Heart left ventricle (tissue), 16 donors: ENCODE results near the gene SMARCAL1. TPM values are rescaled to one million over a fixed set of nuclear protein-coding genes. Genes with fewer than 3 reads are reported as not detected.
A peak's percentile ranks its signal among the peaks of the same experiment; 100 is the strongest.

Source experiments
- ATAC-seq, 4 donors: fragments of 200-7000 bp; cut with Tn5 transposase; one replicate each; pipeline ENCODE4 v1.9.1; 2020 to 2022; ENCODE audit warnings: moderate library complexity in 4 of 4, mild to moderate bottlenecking in 3 of 4, moderate number of reproducible peaks in 1 of 4
- DNase-seq, 5 donors: peaks; one replicate each; pipeline ENCODE4 v3.0.0-alpha.2; 2020
- H3K27ac ChIP-seq, 12 donors: fragments of 200-600 bp; sonication (generic) in 4 of 12; one replicate each; pipeline versions ENCODE4 v1.5.0 to v1.8.0; 2016 to 2022; ENCODE audit warnings: mild to moderate bottlenecking in 2 of 12
- H3K27me3 ChIP-seq, 9 donors: fragments of 200-600 bp; sonication (generic) in 2 of 9; one replicate each; pipeline versions ENCODE4 v1.5.1 to v1.8.0; 2016 to 2022; ENCODE audit warnings: mild to moderate bottlenecking in 3 of 9
- H3K36me3 ChIP-seq, 9 donors: fragments of 200-600 bp; sonication (generic) in 2 of 9; one replicate each; pipeline versions ENCODE4 v1.5.0 to v1.8.0; 2018 to 2022; ENCODE audit warnings: mild to moderate bottlenecking in 2 of 9
- H3K4me1 ChIP-seq, 12 donors: fragments of 200-600 bp; sonication (generic) in 4 of 12; one replicate each; pipeline versions ENCODE4 v1.5.0 to v1.8.0; 2016 to 2022; ENCODE audit warnings: mild to moderate bottlenecking in 3 of 12
- H3K4me3 ChIP-seq, 12 donors: fragments of 200-600 bp; sonication (generic) in 4 of 12; one replicate each; pipeline versions ENCODE4 v1.5.0 to v1.8.0; 2017 to 2022; ENCODE audit warnings: mild to moderate bottlenecking in 9 of 12, moderate library complexity in 4 of 12
- H3K9me3 ChIP-seq, 12 donors: fragments of 200-600 bp; sonication (generic) in 4 of 12; one replicate each; pipeline versions ENCODE4 v1.5.0 to v1.8.0; 2016 to 2022; ENCODE audit warnings: mild to moderate bottlenecking in 1 of 12
- POLR2A ChIP-seq, 2 donors: fragments of 450-650 bp; IDR thresholded peaks; one replicate each; pipeline ENCODE4 v1.6.1; 2017; ENCODE audit warnings: antibody characterized with exemption in 2 of 2, mild to moderate bottlenecking in 2 of 2, moderate library complexity in 2 of 2
- WGBS, 4 donors: extraction: QIAGEN DNeasy Blood & Tissue Kit in 2 of 4; methylation state at CpG; one replicate each; pipeline versions ENCODE4 v1.1.5 to v1.1.7; 2013 to 2018; 5-methylcytosine and 5-hydroxymethylcytosine counted together
- intact Hi-C, 10 donors: fragments of 100-400 bp; cut with DNase I; formaldehyde crosslinking; loops; one replicate each; pipeline versions ENCODE4 v1.11.1 to v1.14.2; 2022
- polyA plus RNA-seq, 2 donors: library from polyadenylated mRNA; stranded (reverse); fragments of 200-250 nt; gene quantifications; one replicate each; pipeline ENCODE4 v1.2.3, GENCODE V29; 2013
- total RNA-seq, 9 donors: library from RNA; depleted of rRNA in 2 of 9; stranded (reverse); fragments of >200 nt in 2 of 9; fragmentation: NEBNext Ultra II Directional in 3 of 9; extraction: Animal tissue kit (Norgen Biotek cat#: 25700) in 3 of 9; gene quantifications; one replicate each; pipeline versions ENCODE4 v1.1.0 to v1.2.4, GENCODE V29; 2016 to 2023
- TF ChIP-seq, protein P1 (sequence below), 12 donors: fragments of 200-600 bp; sonication (generic) in 4 of 12; IDR thresholded peaks; one replicate each; pipeline versions ENCODE4 v1.5.0 to v1.8.0; 2018 to 2022; ENCODE audit warnings: antibody characterized with exemption in 12 of 12, mild to moderate bottlenecking in 5 of 12
- donor health status: ischemic (EF 13 %, LVEDD 7.1; RV severe dilation, severe dysfunction).
- donor health status: healthy with polysubstance abuse.
- donor health status: DM: no; HTN: yes; CAD: no.
- donor health status: DM: no; HTN: no; CAD: no.
- donor health status: ischemic (EF 25% LVEDD 6.9; RV normal size, moderate dysfunction).
- donor health status: ischemic (EF 25% LVEDD 5.7; RV mildly dilated, moderate dysfunction).
- donor health status: healthy.
- donor health status: DM: yes; HTN: yes; CAD: no.
- donor health status: ischemic (EF 35%, LVEDD 5.7; RV mildly dilated, moderate dysfunction).
- donor health status: nonischemic (EF 11% LVEDD 7.7; RV severe dilation, severe dysfunction).
- donor health status: DM: yes; HTN: yes; CAD: no.
- donor health status: PGD.
- donor health status: ischemic (EF 29% LVEDD 5.4; RV normal size, mild dysfunction).
- donor health status: nonischemic (EF 23%, LVEDD 6.1; RV moderate dilation, normal function).

The SMARCAL1 gene
- total and polyA plus RNA-seq, 11 donors, result 5.0 to 17.1 (median 10.6) TPM

DNA sequence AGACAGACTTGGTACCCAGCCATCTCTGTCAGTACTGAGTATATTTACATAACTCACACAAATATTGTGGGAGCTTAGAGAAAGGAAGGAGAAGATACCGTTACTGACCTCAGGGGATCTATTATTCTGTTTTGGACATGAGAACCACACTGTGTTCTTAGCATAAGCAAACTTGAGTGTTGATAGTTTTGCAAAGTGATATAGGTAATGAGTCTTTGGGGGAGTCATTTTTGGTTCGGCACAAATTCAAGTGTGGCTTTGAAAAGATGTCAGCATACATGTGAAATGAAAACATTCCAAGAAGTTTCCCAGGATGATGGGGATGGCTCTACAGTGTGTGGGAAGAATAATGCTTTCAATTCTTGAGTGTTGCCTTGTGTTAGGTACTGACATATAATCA, 24.1 kb downstream of the SMARCAL1 start:
- Histone ChIP-seq H3K27ac (no peak overlapping the region), H3K27me3 (no peaks in the 10 kb centered on the region), H3K36me3 (peaks cover 0 to 100% (median 97%) of the 10 kb centered on the region in 9 donors), H3K4me3 (no peak overlapping the region), H3K9me3 (no peaks in the 10 kb centered on the region), H3K4me1 (peaks cover 0 to 1% (median 0%) of the 10 kb centered on the region in 12 donors)
- no peak for TF ChIP-seq POLR2A (IDR thresholded peaks at IDR 0.05)
- TF ChIP-seq, protein P1, sequence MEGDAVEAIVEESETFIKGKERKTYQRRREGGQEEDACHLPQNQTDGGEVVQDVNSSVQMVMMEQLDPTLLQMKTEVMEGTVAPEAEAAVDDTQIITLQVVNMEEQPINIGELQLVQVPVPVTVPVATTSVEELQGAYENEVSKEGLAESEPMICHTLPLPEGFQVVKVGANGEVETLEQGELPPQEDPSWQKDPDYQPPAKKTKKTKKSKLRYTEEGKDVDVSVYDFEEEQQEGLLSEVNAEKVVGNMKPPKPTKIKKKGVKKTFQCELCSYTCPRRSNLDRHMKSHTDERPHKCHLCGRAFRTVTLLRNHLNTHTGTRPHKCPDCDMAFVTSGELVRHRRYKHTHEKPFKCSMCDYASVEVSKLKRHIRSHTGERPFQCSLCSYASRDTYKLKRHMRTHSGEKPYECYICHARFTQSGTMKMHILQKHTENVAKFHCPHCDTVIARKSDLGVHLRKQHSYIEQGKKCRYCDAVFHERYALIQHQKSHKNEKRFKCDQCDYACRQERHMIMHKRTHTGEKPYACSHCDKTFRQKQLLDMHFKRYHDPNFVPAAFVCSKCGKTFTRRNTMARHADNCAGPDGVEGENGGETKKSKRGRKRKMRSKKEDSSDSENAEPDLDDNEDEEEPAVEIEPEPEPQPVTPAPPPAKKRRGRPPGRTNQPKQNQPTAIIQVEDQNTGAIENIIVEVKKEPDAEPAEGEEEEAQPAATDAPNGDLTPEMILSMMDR (IDR thresholded peaks at IDR 0.05), result no peak
- ATAC-seq (no peak), DNase-seq (no peak)
- WGBS, 4 donors, result 68 to 76% (median 74%) methylated on average over 2 of the region's 2 CpGs
- intact Hi-C loops, result no loop called here

DNA sequence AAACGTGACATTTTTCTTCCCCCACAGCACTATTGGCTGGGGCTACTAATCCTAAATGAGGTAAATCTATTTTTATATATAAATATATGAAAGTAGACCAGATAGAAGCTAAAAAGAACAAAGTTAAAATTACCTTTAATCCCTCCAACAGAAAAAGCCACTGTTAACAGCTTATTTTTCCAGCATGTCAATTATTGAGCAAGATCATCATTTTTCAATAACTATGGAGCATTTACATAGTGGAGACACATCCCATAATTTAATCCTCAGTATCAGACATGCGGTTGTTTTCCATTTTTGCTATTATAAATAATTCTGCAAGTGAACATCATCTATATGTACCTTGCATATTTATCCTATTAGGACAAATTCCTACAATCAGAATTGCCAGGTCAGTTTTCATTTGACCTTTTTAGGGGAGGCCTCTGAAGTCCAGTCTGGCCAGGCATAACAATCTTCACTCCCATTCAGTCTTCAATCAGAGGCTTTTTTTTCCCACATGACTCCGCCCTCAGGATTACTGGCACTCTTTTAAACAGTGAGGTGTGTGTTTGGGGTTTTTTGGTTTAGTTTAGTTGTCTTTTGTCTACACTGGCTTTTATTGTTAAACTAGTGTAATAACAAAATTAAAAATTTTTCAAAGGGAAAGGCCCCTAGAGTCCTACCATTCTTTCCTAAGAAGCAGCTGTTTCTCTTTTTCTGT, 29.2 kb downstream of the SMARCAL1 start:
- Histone ChIP-seq H3K4me1 (no peaks in the 10 kb centered on the region), H3K36me3 (peaks cover 0 to 97% (median 68%) of the 10 kb centered on the region in 9 donors), H3K4me3 (no peak overlapping the region), H3K27me3 (no peaks in the 10 kb centered on the region), H3K9me3 (no peaks in the 10 kb centered on the region), H3K27ac (no peak overlapping the region)
- intact Hi-C loops, result no loop called here
- ATAC-seq (no peak), DNase-seq (no peak)
- TF ChIP-seq, protein P1 (IDR thresholded peaks at IDR 0.05), result no peak
- TF ChIP-seq POLR2A (IDR thresholded peaks at IDR 0.05), result no peak
- 82 to 97% (median 95%) methylated on average over 3 of the region's 3 CpGs for WGBS, 4 donors

DNA sequence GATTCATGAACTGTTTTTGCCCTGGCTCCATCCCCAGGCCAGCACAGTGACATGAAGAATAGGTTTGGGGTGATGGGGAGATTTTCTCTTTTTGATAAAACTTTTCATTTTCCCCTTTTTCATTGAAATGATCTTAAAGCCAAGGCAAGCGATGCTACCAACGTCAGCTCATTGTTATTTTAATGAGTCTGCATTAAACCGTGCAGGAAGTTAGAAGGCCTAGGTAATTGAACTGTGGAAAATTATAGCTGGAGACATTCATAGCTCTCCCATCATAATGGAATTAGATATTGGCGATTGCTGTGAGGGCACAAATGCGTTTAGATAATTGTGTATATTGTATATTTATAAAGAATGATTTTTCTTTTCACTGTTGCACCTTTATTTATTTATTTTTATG, 33.2 kb downstream of the SMARCAL1 start:
- no peak for ATAC-seq
- Histone ChIP-seq H3K36me3 (peaks cover 0 to 97% (median 71%) of the 10 kb centered on the region in 9 donors), H3K27ac (no peak overlapping the region), H3K4me1 (peaks cover 0 to 9% (median 0%) of the 10 kb centered on the region in 12 donors), H3K4me3 (no peak overlapping the region), H3K9me3 (peaks cover 0 to 9% (median 0%) of the 10 kb centered on the region in 12 donors), H3K27me3 (no peaks in the 10 kb centered on the region)
- TF ChIP-seq, protein P1 (IDR thresholded peaks at IDR 0.05), result no peak
- TF ChIP-seq POLR2A (IDR thresholded peaks at IDR 0.05), result no peak
- DNase-seq, result no peak
- WGBS, 4 donors, result 88 to 91% (median 89%) methylated on average over 5 of the region's 5 CpGs
- intact Hi-C loops, result no loop called here

DNA sequence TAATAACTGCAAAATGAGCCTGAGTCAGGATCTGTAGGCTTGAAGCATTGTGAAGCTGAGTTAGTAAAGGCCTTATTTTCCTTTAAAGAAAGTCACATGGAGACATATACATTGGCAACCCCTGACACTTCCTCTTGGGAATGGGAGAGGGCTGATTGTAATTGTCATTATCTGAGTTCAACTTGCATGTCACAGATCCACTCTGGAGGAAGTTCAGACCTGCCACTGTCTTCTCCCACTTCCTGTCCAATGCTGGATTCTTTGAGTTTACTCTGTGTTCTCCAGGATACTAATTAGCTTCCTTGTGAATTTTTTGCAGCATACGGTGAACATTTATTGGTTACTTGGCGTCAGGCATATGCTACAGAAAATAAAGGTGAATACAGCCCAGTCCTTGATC, 34.1 kb downstream of the SMARCAL1 start:
- peaks cover 0 to 97% (median 71%) of the 10 kb centered on the region in 9 donors for H3K36me3 ChIP-seq
- intact Hi-C loops, result no loop called here
- no peak for ATAC-seq

More for the DNA sequence above, 34.1 kb downstream of the SMARCAL1 start:
- Histone ChIP-seq H3K27ac (peak overlapping the region in 1 of 12 donors; percentile 52), H3K27me3 (no peaks in the 10 kb centered on the region), H3K4me1 (peaks cover 0 to 12% (median 0%) of the 10 kb centered on the region in 12 donors), H3K9me3 (peaks cover 0 to 9% (median 0%) of the 10 kb centered on the region in 12 donors), H3K4me3 (no peak overlapping the region)
- DNase-seq, result no peak
- 59 to 80% (median 71%) methylated on average over 2 of the region's 2 CpGs for WGBS, 4 donors
- no peak for TF ChIP-seq POLR2A (IDR thresholded peaks at IDR 0.05)
- TF ChIP-seq, protein P1 (IDR thresholded peaks at IDR 0.05), result no peak
